Omental fat pad (tissue), 4 donors: Measurements from ENCODE around the gene PPP5C. TPM values are rescaled to one million over a fixed set of nuclear protein-coding genes. Genes with fewer than 3 reads are reported as not detected.
"Not testable (repeated sequence)": the region's sequence is repeated elsewhere in the genome, so short reads cannot be mapped to it uniquely, and the experiment has no call there.

Experiments
- ATAC-seq: fragments of 150-250 bp; one replicate; pipeline ENCODE4 v1.9.1; 2016; ENCODE audit warnings: mild to moderate bottlenecking, moderate library complexity; ENCODE audit not compliant: low FRiP score
- DNase-seq: peaks from one replicate; pipeline ENCODE4 v3.0.0-alpha.2; 2019; ENCODE audit warnings: low spot score
- total RNA-seq, 4 donors: library from RNA; depleted of rRNA; stranded (reverse); fragments of >200 nt; gene quantifications; one replicate each; pipeline ENCODE4 v1.1.0, GENCODE V29; 2016
- TF ChIP-seq, protein P1 (sequence below), 3 donors: fragments of 450-650 bp; IDR thresholded peaks; one replicate each; pipeline ENCODE4 v1.5.1; 2016 to 2017; ENCODE audit warnings: antibody characterized with exemption in 3 of 3, mild to moderate bottlenecking in 3 of 3, moderate library complexity in 2 of 3

Gene PPP5C
- total RNA-seq, 4 donors from 2014 or later = 43.2 to 63.8 (median 49.5) TPM

DNA sequence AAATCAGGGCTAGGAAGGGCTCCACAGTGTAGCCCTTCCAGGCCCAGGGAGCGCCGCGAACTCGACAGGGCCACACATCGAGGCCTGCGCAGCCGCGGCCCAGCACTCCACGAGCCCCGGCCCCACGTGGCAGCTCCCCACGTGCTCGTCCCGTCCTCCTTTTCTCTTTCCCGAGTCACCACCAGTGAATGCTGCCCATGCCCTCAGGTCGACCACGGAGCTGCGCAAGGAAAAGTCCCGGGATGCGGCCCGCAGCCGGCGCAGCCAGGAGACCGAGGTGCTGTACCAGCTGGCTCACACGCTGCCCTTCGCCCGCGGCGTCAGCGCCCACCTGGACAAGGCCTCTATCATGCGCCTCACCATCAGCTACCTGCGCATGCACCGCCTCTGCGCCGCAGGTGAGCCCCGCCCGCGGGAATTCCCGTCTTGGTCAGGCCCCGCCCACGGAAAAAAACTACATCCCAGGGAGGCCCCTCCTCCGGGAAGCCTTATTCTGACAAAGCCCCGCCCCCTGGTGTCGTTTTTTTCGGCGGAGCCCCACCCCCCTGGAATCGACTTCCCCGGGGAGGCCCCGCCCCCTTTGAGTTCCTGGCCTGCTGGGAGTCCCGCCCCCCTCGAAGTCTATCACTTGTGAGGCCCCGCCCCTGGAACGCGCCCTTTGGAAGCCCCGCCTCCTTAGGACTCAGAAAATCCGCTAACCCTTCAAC, 43.0 kb upstream of the PPP5C start:
- TF ChIP-seq, protein P1, sequence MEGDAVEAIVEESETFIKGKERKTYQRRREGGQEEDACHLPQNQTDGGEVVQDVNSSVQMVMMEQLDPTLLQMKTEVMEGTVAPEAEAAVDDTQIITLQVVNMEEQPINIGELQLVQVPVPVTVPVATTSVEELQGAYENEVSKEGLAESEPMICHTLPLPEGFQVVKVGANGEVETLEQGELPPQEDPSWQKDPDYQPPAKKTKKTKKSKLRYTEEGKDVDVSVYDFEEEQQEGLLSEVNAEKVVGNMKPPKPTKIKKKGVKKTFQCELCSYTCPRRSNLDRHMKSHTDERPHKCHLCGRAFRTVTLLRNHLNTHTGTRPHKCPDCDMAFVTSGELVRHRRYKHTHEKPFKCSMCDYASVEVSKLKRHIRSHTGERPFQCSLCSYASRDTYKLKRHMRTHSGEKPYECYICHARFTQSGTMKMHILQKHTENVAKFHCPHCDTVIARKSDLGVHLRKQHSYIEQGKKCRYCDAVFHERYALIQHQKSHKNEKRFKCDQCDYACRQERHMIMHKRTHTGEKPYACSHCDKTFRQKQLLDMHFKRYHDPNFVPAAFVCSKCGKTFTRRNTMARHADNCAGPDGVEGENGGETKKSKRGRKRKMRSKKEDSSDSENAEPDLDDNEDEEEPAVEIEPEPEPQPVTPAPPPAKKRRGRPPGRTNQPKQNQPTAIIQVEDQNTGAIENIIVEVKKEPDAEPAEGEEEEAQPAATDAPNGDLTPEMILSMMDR (IDR thresholded peaks at IDR 0.05) = no peak
- ATAC-seq (no peak), DNase-seq (no peak)

DNA sequence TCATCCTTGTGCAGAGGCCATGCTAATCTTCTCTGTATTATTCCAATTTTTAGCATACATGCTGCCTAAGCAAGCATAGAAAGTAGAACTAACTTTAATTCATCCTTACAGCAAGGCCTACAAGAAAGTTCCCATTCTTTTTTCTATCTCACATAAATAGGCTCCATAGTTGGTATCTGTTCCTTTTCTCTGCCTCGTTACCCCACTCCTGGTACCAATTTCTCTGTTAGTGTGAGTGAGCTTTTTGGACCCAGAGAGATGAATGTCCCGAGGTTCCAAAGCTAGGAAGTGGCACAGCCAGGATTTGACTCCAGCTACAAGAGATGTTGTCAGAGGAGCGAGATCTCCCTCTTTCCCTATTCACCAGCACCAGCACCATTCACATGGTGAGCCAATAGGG, 40.4 kb upstream of the PPP5C start:
- DNase-seq (no peak), ATAC-seq (no peak)
- TF ChIP-seq, protein P1 (IDR thresholded peaks at IDR 0.05) = no peak

DNA sequence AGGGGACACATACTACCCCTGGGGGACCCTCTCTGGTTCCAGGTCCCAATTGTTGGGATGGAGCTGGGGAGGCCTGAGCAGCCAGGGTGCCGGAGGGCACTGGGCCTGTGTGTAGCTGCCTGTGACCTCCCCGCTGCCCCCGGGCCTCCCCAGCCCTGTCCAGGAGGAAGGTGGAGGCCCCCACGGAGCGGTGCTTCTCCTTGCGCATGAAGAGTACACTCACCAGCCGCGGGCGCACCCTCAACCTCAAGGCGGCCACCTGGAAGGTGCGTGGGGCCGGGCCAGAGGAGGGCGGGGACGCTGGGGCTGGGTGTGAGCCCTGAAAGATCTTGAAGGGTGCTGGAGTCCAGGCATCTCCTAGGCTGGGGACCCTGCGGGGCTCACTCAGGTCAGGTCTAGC, 38.4 kb upstream of the PPP5C start:
- ATAC-seq = no peak
- DNase-seq = no peak
- TF ChIP-seq, protein P1 (IDR thresholded peaks at IDR 0.05) = no peak

DNA sequence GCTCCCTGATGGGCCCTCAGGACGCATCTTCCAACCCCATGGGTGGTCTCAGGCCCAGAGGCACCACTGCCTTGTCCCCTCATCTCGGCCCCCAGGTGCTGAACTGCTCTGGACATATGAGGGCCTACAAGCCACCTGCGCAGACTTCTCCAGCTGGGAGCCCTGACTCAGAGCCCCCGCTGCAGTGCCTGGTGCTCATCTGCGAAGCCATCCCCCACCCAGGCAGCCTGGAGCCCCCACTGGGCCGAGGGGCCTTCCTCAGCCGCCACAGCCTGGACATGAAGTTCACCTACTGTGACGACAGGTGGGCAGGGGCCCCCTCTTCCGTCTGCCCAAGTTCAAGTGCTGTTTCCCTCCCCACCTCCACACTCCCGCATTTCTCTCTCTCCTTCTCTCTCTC, 37.8 kb upstream of the PPP5C start:
- DNase-seq (no peak), ATAC-seq (no peak)
- TF ChIP-seq, protein P1 (IDR thresholded peaks at IDR 0.05) = no peak

DNA sequence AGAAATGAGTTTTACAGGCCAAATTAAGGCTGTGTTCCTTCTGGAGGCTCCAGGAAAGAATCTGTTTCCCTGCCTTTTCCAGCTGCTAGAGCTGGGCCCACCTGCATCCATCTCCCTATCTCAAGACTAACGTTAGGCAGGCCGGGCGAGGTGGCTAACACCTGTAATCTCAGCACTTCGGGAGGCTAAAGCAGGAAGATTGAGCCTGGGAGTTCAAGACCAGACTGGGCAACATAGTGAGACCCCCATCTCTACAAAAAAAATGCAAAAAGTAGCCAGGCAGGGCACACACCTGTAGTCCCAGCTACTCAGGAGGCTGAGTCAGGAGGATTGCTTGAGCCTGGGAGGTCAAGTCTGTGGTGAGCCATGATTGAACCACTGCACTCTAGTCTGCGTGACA, 35.4 kb upstream of the PPP5C start:
- DNase-seq = no peak
- TF ChIP-seq, protein P1 (IDR thresholded peaks at IDR 0.05) = no peak
- ATAC-seq = no peak

DNA sequence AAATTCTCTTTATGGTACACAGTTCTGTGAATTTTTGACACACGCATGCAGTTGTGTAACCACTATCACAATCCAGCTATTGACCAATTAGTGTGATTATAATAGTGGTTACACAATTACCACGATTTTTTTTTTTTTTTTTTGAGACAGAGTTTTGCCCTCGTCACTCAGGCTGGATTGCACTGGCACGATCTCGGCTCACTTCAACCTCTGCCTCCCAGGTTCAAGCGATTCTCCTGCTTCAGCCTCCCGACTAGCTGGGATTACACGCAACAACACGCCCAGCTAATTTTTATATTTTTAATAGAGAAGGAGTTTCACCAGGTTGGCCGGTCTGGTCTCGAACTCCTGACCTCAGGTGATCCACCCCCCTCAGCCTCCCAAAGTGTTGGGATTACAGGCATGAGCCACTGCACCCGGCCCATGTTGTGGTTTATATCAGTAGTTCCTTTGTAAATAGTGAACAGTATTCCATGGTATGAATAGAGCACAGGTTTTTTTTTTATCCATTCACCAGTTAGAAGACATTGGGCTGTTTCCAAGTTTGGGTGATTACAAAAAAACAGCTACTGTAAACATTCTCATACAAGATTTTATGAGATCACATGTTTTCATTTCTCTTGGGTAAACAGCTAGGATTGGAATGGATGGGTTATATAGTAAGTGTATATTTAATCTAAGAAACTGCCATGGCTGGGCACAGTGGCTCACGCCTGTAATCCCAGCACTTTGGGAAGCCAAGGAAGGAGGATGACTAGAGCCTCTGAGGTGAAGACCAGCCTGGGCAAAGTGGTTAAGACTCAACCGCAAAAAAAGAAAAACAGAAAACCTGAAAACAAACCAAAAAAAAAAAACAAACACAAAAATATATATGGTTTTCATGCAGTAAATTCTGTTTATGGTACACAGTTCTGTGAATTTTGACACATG, 33.1 kb upstream of the PPP5C start:
- ATAC-seq, DNase-seq: not testable (repeated sequence)

DNA sequence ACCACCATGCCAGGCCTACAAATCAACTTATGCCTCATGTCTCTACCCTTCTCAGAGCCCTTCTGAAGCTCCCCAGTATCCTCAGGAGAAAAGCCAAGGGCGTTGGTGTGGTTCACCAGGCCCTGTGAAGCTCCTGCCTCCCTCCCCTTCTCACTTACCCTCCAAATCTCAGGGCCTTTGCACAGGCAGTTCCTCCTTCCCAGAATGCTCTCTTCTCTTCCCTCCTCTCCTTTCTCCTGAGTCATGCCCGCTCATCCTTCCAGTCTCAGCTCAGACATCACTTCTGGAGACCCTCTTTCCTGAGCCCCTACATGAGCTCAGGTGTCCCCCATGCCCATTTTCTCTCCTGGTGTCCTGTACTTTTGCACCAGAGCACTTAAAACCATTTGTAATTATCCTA, 29.5 kb upstream of the PPP5C start:
- ATAC-seq (no peak), DNase-seq (no peak)
- TF ChIP-seq, protein P1 (IDR thresholded peaks at IDR 0.05) = no peak
